Right lung (tissue), 5 donors: Measurements from ENCODE around the gene OMA1. TPM values are rescaled to one million over a fixed set of nuclear protein-coding genes. Genes with fewer than 3 reads are reported as not detected.
"Not testable (repeated sequence)": the region's sequence is repeated elsewhere in the genome, so short reads cannot be mapped to it uniquely, and the experiment has no call there.

Source experiments
- DNase-seq, 2 donors: peaks; one replicate each; pipeline ENCODE4 v3.0.0-alpha.2; 2013
- polyA plus RNA-seq, 5 donors: library from polyadenylated mRNA; unstranded; fragments of 120-200 nt; gene quantifications; one replicate each; pipeline versions ENCODE4 v1.2.1 to v1.2.3, GENCODE V29; 2013; ENCODE audit warnings: inconsistent platforms in 1 of 5, low replicate concordance in 1 of 5; ENCODE audit not compliant: insufficient read length in 5 of 5, insufficient read depth in 1 of 5

Gene OMA1
- polyA plus RNA-seq, 5 donors = 21.7 to 28.4 (median 26.4) TPM

DNA sequence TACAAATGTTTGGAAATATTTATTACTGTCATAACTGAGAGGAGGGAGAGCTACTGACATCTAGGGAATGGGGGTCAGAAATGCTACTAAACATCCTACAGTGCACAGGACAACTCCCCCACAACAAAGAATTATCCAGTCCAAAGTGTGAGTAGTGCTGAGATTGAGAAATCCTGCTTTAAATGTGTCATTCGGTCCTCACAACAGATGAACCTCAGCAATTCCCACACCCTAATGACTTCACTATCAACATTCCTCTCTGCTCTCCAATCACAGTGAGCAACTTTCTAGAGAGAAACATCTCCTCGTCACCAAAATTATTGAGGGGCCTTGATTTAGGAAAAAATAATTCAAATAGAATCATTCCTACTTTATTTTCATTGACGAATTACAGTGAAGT is 18.0 kb downstream of the OMA1 start:
- no peak for DNase-seq

DNA sequence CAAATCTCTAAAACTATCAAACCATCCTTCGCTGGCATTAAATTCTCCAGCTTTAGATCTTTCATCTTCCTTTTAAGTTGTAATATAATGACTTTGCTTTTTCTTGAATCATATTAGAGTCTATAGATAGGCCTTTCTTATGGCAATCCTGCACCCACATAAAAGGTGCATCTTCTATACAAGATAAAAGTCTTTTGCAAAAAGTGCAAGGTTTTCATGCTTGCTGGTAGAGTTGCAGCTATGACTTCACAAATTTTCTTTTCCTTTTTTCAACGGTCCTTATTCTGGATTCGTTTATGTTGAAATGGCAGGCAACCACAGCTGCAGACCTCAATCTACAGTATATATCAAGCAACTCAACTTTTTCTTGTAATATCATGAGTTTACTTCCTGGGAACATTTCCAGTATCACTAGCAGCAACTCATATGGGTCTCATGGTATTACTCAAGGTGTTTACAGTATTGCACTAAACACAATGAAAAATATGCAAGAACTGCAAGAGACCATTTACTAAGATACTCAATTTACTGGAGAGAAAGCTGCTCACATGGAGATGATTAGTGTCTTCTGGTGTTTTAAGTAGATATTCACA is 22.1 kb downstream of the OMA1 start:
- DNase-seq = no peak

DNA sequence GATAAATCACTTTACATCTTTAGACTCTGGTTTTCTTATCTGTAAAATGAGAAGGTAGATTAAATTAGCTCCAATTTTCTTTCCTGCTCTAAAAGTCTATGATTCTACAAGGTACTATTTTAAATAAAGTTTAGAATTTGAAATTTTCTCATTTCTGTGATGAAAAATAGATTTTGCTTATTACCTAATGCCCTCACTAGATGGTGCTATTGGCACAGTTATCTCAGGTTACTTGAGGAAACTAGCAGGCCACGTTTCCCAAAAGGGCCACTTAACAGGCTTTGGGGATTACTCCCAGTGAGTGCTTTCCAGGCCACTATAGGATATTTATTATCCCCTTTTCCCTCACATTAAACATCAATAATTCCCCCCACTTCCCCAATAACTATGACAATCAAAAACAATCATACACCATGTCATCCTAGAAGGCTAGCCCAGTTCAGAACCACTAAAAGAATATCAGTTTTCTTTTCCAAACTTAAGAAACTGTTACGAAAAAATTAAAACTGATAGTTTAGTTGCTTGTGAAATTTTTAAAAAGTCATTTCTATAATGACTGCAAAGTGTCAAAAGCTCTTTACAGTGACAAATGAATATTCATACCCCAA is 30.6 kb downstream of the OMA1 start:
- DNase-seq = peak; percentile 33 to 54

DNA sequence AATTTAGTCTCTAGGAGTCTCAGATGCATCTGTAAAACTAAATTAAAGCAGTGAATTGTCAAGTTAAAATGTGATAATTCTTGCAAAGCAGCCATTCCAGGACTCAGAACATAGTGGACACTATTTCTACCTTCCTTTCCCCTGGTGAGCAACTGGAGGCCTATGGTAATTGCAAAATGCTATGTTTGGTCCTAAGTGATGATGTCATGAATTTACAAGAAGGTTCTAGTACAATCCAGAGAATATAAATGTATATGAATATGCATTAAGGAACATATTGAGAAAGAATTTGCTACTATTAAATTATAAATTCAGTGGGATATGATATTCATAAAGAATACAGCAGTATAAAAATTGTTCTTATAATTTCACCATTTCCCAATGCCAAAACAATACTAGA is 32.6 kb downstream of the OMA1 start:
- DNase-seq = no peak

DNA sequence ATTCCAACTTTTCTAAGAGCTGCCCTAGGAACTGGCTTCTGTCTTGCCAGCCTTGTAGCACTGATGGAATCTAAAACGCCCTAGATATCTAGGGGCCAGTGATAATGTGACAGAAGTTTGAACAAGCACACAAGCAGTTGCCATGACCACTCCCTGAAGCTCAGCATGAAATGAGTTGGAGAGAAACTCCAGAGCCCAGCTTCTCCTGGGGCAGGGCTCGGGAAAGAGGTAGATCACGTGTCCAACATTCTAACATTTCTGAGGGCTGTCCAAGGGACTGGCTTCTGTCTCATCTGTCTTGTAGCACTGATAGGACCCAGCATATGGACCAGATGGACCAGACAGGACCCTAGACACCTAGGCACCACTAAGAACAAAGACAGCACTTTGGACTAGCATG is 37.9 kb downstream of the OMA1 start:
- DNase-seq = no peak

DNA sequence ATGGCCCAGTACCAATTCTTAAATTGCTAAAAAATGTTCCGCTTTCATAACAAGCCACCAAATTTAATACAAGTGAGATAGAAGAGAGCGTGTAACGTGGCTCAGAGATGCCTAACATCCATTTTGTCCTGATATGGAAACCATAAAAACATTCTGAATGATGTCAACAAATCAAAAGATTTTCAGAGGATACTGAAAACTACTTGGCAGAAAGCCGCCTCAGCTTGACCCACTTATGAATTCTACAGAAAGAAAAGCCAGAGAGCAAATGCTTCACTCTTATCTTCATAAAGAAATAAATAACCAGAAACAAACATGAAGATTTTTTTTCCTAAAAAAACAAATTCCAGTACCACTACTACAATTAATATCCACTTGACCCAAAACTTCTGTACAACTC is 41.2 kb downstream of the OMA1 start:
- peak in 1 of 2 donors; percentile 7 for DNase-seq

DNA sequence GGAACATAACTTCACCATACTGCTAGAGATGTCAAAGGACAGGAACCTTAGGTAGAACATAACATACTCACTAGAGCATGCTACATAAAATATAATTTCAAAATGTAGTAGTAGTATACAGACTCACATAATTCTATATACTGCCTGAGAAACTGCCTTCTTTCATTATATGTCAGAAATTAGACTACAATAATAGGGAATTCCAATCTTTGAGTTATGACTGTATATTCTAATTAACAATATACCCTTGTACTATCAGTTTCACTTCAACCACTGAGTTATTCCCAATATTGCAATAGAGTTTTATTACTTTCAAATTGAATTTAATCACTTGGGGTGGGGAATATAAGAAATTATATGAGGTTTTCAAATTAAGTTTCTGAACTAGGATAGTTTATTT is 44.0 kb downstream of the OMA1 start:
- no peak for DNase-seq

DNA sequence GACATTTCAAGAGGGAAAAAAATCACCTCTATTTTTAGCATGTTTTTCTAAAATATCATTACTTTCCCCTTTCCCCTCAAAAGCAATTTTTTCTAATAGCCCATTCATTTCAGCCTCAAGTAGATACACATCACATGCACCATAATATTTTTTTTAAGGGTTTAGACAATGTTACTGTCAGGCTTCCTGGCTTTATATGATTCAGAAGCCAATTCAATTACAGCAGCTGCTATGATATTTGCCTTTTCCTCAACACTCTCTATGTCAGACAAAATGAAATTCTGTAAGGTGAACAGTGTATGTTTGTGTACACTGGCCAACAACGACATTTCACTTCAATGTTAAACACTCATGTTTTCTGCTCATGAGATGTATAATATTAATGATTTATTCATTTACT is 46.5 kb downstream of the OMA1 start:
- no peak for DNase-seq

DNA sequence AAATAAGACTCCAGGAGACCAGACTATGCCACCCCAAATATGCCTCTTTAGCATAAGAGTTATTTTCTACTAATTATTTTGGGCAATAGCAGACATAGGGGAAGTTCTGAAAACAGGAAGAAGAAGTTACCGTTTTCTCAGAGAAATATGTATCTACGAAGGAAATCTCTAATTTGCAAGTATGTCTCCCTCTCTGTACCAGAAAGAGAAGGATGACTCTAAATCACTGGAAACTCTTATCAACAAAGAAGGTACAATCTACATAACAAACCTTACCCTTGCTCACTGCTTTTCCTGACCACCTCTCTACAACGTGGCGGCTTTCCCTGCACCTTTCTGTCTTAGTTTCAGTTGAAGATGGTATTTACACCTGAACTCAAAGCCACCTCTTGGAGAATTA is 49.0 kb downstream of the OMA1 start:
- DNase-seq = no peak

DNA sequence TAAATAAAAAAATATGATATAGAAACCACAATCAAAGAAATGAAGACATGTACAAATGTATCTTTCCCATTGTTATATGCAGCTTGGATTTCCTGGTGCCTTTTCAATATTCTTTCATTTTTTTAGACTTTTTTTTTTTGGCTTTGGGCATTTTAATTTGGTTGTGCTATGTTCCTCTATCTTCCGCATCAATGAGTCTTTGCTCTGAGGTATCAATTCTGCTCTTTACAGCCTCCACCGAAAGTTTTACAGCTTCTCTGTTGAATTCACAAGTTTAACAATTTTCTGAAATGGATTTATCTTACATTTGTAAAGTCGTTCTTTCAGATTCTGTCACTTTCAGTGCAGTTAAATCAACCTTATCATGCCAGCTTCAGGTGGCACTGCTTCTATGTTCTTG is 50.5 kb downstream of the OMA1 start:
- DNase-seq = no peak

DNA sequence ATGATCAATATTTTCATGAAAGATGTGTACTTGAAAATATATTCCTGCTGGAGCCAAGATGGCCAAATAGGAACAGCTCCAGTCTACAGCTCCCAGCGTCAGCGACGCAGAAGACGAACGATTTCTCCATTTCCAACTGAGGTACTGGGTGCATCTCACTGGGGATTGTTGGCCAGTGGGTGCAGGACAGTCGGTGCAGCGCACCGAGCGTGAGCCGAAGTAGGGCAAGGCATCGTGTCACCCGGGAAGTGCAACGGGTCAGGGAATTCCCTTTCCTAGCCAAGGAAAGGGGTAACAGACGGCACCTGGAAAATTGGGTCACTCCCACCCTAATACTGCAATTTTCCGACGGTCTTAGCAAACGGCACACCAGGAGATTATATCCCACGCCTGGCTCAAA is 57.6 kb downstream of the OMA1 start:
- DNase-seq = not testable (repeated sequence)

DNA sequence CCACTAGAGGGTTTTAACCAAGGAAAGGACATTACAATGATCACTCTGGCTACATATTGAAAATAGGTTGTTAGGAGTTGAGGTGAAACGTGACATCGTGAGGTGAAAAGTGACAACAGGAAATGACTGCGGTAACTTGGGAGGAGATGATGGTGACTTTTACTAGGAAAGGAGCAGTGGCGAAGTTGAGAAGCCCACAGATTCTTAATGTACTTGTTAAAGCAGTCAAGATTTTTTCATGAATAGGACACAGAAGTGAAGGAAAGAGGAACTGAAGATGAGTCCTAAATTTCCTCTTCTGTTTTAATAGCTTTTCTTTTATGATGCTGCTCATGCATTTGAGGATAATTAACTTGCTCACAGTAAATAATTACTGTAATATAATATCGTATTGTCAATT is 59.5 kb downstream of the OMA1 start:
- DNase-seq = no peak

DNA sequence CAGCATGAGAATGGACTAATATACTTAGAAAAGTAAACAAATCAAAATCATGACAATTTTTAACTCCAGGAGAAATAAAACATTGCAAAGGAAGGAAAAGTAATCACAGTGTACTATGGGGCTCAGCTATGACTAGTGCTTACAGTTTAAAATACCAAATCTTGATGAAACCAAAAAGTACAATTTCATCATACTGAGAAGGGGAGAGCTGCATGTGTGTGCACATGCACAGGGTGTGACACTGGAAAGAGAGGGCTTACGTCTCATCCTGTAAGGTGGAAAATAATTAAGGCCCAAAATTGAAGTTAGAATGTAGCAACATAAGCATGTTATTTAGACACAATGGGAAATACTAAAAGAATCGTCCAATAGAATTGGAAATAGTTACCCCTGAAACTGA is 64.6 kb downstream of the OMA1 start:
- DNase-seq = no peak

DNA sequence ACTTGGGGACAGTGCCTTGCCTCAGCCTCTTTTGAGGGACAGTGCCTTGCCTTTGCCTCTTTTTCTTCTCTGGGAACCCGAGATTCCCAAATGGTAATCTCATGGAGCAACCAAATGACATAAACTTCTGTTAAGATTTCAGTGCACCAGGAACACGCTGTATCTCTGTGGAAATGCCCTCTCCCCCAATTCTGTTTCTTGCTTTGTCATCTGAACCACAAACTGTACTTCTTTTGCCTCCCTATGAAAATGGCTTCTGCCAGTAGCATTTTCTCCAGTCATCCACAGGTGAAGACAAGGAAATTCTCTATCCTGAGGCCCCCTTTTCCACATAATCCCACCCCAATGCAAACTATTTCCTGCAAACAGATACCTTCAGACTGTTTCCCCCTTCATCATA is 66.3 kb downstream of the OMA1 start:
- DNase-seq = no peak

DNA sequence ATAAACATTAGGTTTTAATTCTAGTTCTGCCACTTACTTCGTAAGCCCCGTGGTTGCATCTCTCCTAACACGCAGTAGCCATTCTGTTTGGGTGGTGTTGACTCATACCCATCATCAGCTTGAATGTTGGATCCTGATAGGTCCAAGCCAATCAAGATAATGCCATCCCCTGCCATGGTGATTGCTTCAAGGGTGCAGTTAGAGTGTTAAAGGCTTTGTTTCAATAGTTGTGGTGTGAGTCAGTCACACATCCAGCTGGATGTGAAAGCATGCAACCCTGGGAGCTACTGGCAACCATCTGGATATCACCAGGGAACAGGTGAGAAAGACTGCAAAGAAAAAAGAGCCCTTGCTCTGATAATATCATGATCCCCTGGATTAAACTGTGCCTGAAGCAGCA is 69.1 kb downstream of the OMA1 start:
- no peak for DNase-seq

DNA sequence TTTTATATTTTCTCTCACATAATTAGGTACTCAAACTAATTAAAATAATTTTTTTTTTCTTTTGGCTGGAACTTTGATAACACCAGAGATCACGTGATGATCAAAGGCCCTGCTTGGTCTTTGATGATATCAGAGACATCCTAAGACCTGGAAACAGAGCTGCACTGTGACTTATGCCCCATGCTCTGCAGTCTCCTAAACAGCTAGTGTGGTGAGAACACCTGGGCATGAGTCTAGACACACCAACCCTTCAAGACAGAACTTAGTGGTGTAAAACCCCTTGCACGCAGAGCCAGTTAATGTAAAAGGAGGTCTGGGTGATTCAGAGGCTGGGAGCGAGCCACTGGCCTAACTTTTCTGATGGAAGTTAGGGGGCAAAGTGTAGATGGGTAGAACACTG is 70.3 kb downstream of the OMA1 start:
- no peak for DNase-seq

DNA sequence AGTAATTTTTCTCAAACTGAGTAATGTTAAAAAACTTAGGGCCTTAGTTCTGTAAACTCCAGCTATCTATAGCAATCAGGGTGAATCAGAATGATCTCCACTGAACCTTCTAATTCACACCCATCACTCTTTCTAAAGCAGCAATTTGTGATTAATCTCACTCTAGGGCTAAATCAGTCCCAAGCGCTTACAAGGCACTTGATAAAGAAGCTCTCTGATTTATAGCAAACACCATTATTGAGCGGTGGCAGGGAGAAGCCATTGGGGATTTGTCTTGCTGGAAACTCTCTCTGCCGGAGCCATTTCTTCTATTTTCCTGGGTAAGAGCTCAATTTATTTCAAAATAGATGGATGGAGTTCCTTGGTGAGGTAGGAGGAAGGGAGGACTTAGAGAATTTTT is 77.0 kb downstream of the OMA1 start:
- DNase-seq = no peak

DNA sequence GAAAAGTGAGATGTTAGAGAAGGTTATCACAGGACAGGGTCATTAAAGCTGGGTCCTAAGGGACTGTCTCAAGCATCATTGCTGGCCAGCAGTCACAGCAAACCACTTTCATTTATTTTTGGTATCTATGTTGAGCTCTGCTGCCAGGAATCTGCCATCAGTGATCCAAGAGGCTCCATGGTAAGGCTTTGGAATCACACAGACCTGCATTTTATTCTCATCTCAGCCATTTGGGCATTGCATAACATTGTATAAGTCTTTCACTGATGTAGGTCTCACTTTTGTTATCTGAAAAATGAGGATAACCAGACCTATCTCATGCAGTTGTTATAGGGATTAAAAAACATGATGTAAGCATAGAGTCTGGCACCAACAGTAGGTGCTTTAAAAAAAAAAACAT is 77.5 kb downstream of the OMA1 start:
- DNase-seq = no peak

DNA sequence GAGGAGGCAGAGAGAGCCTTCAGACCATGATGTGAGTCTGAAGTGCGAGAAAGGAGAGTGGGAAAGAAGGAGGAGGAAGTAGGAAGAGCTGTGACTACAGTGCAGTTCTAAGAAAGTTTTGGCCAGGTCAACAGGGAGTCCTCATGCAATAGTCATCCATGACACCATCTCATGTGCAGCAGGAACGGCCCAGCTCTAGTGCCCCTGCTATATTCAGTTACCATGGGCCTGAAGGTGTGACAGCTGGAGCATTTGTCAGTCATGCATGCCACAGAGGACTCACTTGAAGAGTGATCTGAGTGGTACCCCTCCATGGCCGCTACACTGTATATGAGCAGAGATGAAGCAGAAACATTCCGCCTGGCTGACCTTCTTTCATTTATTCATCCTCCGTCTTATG is 77.9 kb downstream of the OMA1 start:
- DNase-seq = no peak

DNA sequence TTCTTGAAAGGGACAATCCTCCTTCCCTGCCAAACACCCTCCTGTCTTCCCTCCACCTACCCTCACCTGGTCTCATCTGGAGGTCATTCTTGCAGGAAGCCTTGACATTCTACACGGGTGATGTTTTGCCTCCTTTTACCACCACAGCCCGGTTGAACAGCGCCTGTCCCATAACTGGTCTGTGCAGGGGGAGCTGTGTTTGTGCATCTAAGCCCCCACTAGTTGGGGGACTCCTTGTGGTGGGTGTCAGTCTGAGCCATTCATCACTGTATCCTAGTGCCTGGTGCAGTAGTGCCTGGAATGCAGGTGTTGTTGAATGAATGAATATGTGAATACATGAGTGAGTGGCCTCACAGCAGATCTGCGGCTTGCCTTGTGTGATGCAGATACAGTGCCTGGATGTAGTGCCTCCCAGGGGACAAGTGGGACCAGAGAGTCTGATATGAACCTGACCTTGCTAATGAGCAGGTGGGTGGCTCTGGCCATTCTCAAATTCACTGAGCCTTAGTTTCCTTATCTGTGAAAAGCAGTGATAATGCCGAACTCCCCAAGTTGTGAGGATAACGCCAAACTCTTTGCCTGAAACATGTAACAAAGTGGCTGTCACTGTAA is 79.8 kb downstream of the OMA1 start:
- no peak for DNase-seq

DNA sequence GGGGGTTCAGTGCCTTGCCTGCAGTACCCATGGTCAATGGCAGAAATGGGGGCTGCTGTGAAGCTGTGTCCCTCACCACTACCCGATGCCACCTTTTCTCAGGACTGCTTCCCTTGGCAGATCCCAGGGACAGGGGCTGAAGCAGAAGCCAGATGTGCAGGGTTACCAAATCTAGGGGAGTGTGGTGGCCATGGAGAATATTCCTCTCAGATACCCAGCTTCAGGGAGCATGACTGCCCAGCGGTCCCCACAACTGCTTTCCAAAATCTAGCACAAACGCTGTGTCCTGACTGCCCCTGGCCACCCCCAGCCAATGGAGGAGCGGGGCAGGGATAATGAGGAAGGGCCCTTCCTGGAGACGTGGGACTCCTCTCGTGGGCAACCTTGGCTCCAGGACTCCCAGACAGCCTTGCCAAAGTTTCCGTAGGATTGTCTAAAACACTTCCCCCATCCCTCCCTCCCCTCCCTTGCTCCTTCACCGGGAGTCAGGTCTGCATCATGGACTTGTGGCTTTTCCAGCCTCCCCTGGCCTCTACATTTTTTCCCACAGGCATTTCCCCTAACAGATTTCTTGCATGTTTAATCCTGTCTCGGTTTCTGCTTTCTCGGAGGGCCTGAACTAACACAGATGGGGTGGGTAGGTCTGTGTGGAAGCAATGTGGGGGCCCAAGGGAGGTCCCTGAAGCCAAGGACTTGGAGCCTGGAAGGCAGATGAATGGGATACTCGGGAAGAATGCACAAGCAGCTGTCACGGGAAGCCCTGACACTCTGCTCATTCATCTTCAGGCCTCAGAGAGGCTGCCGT is 80.5 kb downstream of the OMA1 start:
- no peak for DNase-seq

DNA sequence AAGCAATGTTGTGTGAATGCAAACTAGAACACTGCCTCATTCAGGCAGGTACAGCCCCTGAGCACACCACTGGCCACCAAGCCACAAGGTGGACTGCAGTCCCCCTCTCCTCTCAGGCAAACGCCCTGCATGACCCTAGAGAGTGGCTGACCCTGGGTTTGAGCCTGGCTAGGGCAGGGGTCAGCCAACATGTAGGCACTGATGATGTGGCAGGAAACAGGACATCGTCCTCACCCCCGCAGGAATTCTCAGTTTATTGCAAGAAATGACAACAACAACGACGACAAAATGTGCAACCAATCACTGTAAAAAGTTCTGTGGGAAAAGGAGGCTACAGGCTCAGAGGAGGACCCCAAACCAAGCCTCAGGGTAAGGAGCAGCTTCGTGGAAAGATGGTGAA is 81.3 kb downstream of the OMA1 start:
- no peak for DNase-seq

DNA sequence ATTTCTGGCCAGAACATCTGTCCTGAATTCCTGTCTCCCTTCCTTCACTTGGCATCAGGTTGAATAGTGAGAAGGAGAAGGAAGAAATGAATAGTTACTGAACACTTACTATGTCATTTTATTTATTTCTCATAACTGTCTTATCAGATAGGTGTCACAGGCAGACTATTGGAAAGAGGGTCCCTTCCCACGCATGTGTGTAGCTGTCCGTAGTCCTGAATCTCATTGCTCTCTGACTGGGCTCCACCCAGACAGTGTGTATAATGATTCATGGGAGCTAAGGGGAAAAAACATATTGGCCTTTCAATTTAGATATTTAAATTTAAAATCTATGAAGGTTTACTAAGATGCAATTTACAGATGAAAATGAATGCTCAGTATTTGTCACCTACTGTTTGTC is 86.1 kb downstream of the OMA1 start:
- DNase-seq = no peak
